Measurements from ENCODE around the gene NRM. TPM values are rescaled to one million over a fixed set of nuclear protein-coding genes. Genes with fewer than 3 reads are reported as not detected.
A peak's percentile ranks its signal among the peaks of the same experiment; 100 is the strongest.
"Not testable (repeated sequence)": the region's sequence is repeated elsewhere in the genome, so short reads cannot be mapped to it uniquely, and the experiment has no call there.

NRM gene
- total RNA-seq, 1 donor from 2014 or later: 4.3 TPM

- peak; percentile 60 for DNase-seq (ENCODE audit: low spot score)
Measured at GRCh38 chr6:30720738-30721197, 30.0 kb upstream of the NRM start.

- DNase-seq (ENCODE audit: low spot score): peak; percentile 99
Measured at GRCh38 chr6:30719791-30720737, 29.3 kb upstream of the NRM start, which contains the start of gene TUBB. TUBB (plus strand) TSS chr6:30720352; CDS start chr6:30720507, 155 bp downstream.

- no peak for DNase-seq (ENCODE audit: low spot score)
Measured at GRCh38 chr6:30719356-30719755, 28.6 kb upstream of the NRM start.

GRCh38 chr6:30717845-30718720 lies 27.3 kb upstream of the NRM start:
- DNase-seq (ENCODE audit: low spot score): not testable (repeated sequence)

GRCh38 chr6:30717129-30717844 lies 26.5 kb upstream of the NRM start, which contains the start of gene MDC1:
MDC1 (minus strand) TSS chr6:30717281; CDS start chr6:30715175, 2,106 bp downstream.
- peak; percentile 100 for DNase-seq (ENCODE audit: low spot score)

- no peak for DNase-seq (ENCODE audit: low spot score)
Measured at GRCh38 chr6:30716879-30717128, 26.0 kb upstream of the NRM start.

GRCh38 chr6:30714263-30714662 lies 23.5 kb upstream of the NRM start:
- DNase-seq (ENCODE audit: low spot score): no peak

GRCh38 chr6:30712441-30712945 lies 21.7 kb upstream of the NRM start:
- DNase-seq (ENCODE audit: low spot score): no peak

GRCh38 chr6:30711758-30712380 lies 21.1 kb upstream of the NRM start:
- DNase-seq (ENCODE audit: low spot score): no peak

GRCh38 chr6:30709101-30709868 lies 18.5 kb upstream of the NRM start:
- DNase-seq (ENCODE audit: low spot score): no peak

- DNase-seq (ENCODE audit: low spot score): no peak
Measured at GRCh38 chr6:30707281-30707850, 16.6 kb upstream of the NRM start.

- no peak for DNase-seq (ENCODE audit: low spot score)
Measured at GRCh38 chr6:30705620-30706019, 14.8 kb upstream of the NRM start.

GRCh38 chr6:30703821-30704220 lies 13.0 kb upstream of the NRM start:
- DNase-seq (ENCODE audit: low spot score): no peak

- DNase-seq (ENCODE audit: low spot score): no peak
Measured at GRCh38 chr6:30703011-30703410, 12.2 kb upstream of the NRM start.

GRCh38 chr6:30700340-30700739 lies 9.6 kb upstream of the NRM start:
- DNase-seq (ENCODE audit: low spot score): no peak

- DNase-seq (ENCODE audit: low spot score): no peak
Measured at GRCh38 chr6:30696432-30696831, 5.6 kb upstream of the NRM start.

GRCh38 chr6:30691208-30691847 lies 544 bp upstream of the NRM start:
- DNase-seq (ENCODE audit: low spot score): peak; percentile 18

- no peak for DNase-seq (ENCODE audit: low spot score)
Measured at GRCh38 chr6:30689985-30690384, 799 bp downstream of the NRM start.

Data from umbilical cord (tissue), 2 donors.